GM23338 (cell line): ENCODE data around the gene ATP8B4. TPM values are rescaled to one million over a fixed set of nuclear protein-coding genes. Genes with fewer than 3 reads are reported as not detected.

Experiments used
- ATAC-seq: fragments of 200-7000 bp; cut with Tn5 transposase; 3 replicates; pipeline ENCODE4 v1.9.1; 2020
- DNase-seq: peaks from one replicate; pipeline ENCODE4 v3.0.0-alpha.2; 2015; ENCODE audit warnings: low spot score
- H2AFZ ChIP-seq: fragments of 200-600 bp; sonication (generic); 2 replicates; pipeline ENCODE4 v1.8.0; 2016; ENCODE audit warnings: antibody characterized with exemption, mild to moderate bottlenecking, moderate library complexity
- H3F3A ChIP-seq: fragments of 200-600 bp; sonication (generic); replicated peaks from 2 replicates; pipeline ENCODE4 v1.8.0; 2017; ENCODE audit warnings: antibody characterized with exemption, mixed run types, low read depth
- H3K27ac ChIP-seq: fragments of 200-600 bp; sonication (generic); 2 replicates; pipeline ENCODE4 v1.6.1; 2016; ENCODE audit warnings: low read depth
- H3K27me3 ChIP-seq: fragments of 200-600 bp; sonication (generic); 2 replicates; pipeline ENCODE4 v1.8.0; 2016; ENCODE audit warnings: mild to moderate bottlenecking, mixed run types, moderate library complexity; ENCODE audit not compliant: insufficient read depth
- H3K36me3 ChIP-seq: fragments of 200-600 bp; sonication (generic); 2 replicates; pipeline ENCODE4 v1.8.0; 2016; ENCODE audit warnings: mild to moderate bottlenecking; ENCODE audit not compliant: insufficient read depth
- H3K4me1 ChIP-seq: fragments of 200-600 bp; sonication (generic); 2 replicates; pipeline ENCODE4 v1.8.0; 2016; ENCODE audit warnings: mild to moderate bottlenecking, moderate library complexity; ENCODE audit not compliant: insufficient read depth
- H3K4me2 ChIP-seq: fragments of 200-600 bp; sonication (generic); 2 replicates; pipeline ENCODE4 v1.7.1; 2017; ENCODE audit warnings: mixed run types
- H3K4me3 ChIP-seq: fragments of 200-600 bp; sonication (generic); 2 replicates; pipeline ENCODE4 v1.6.1; 2016; ENCODE audit warnings: mixed run types
- H3K79me2 ChIP-seq: fragments of 200-600 bp; sonication (generic); replicated peaks from 2 replicates; pipeline ENCODE4 v1.8.0; 2017; ENCODE audit warnings: mild to moderate bottlenecking; ENCODE audit not compliant: insufficient read depth
- H3K9me2 ChIP-seq: fragments of 200-600 bp; sonication (generic); 2 replicates; pipeline ENCODE4 v1.8.0; 2017; ENCODE audit not compliant: insufficient read depth
- H4K20me1 ChIP-seq: fragments of 200-600 bp; sonication (generic); replicated peaks from 2 replicates; pipeline ENCODE4 v1.8.0; 2017; ENCODE audit warnings: mild to moderate bottlenecking; ENCODE audit not compliant: insufficient read depth
- H3K27ac Mint-ChIP-seq: 2 replicates; pipeline ENCODE4 v1.8.0; 2020; ENCODE audit warnings: inconsistent platforms, mild to moderate bottlenecking, moderate library complexity, mixed read lengths
- H3K27me3 Mint-ChIP-seq: 3 replicates; pipeline ENCODE4 v1.8.0; 2022; ENCODE audit warnings: low read depth, mild to moderate bottlenecking, moderate library complexity, mixed read lengths, inconsistent platforms; ENCODE audit not compliant: insufficient read depth, poor library complexity
- H3K36me3 Mint-ChIP-seq: 3 replicates; pipeline ENCODE4 v1.8.0; 2021; ENCODE audit warnings: low read depth, mild to moderate bottlenecking, inconsistent platforms, moderate library complexity, mixed read lengths
- H3K4me1 Mint-ChIP-seq: 3 replicates; pipeline ENCODE4 v1.8.0; 2020; ENCODE audit warnings: mild to moderate bottlenecking, inconsistent platforms, mixed read lengths
- H3K4me3 Mint-ChIP-seq: 3 replicates; pipeline ENCODE4 v1.8.0; 2021; ENCODE audit warnings: moderate library complexity, mild to moderate bottlenecking, inconsistent platforms, mixed read lengths
- H3K9me3 Mint-ChIP-seq: 3 replicates; pipeline ENCODE4 v1.8.0; 2020; ENCODE audit warnings: moderate library complexity, mild to moderate bottlenecking, inconsistent platforms, mixed read lengths
- CREB1 ChIP-seq: fragments of 250-450 bp; sonication (Bioruptor Pico); IDR thresholded peaks from 2 replicates; pipeline ENCODE4 v1.5.0; 2020; ENCODE audit warnings: low read depth, mild to moderate bottlenecking, moderate library complexity
- CTCF ChIP-seq, 2 experiments: fragments of 200-600 bp in 1 of 2; sonication (generic) in 1 of 2; conservative IDR thresholded peaks; 2 replicates each; pipeline versions ENCODE4 v1.5.1 to v1.6.1; 2016 to 2017; ENCODE audit warnings: antibody characterized with exemption in 2 of 2, low read depth in 2 of 2, mild to moderate bottlenecking in 2 of 2, moderate library complexity in 1 of 2
- ETS1 ChIP-seq: IDR thresholded peaks from 2 replicates; pipeline ENCODE4 v1.6.1; 2016; ENCODE audit warnings: antibody characterized with exemption
- EZH2 ChIP-seq: fragments of 200-600 bp; sonication (generic); IDR thresholded peaks from one replicate; pipeline ENCODE4 v1.8.0; 2017; ENCODE audit warnings: antibody characterized with exemption, mild to moderate bottlenecking, low read depth; ENCODE audit not compliant: unreplicated experiment
- EZH2phosphoT487 ChIP-seq: fragments of 200-600 bp; sonication (generic); IDR thresholded peaks from one replicate; pipeline ENCODE4 v1.8.1; 2018; ENCODE audit warnings: antibody characterized with exemption; ENCODE audit not compliant: unreplicated experiment
- JUNB ChIP-seq: IDR thresholded peaks from one replicate; pipeline ENCODE4 v1.6.1; 2016; ENCODE audit warnings: antibody characterized with exemption; ENCODE audit not compliant: unreplicated experiment
- NANOG ChIP-seq: IDR thresholded peaks from 2 replicates; pipeline ENCODE4 v1.6.1; 2016; ENCODE audit warnings: antibody characterized with exemption, borderline replicate concordance
- POLR2AphosphoS5 ChIP-seq: IDR thresholded peaks from 2 replicates; pipeline ENCODE4 v1.6.1; 2016; ENCODE audit warnings: antibody characterized with exemption, low read depth
- REST ChIP-seq: IDR thresholded peaks from one replicate; pipeline ENCODE4 v1.6.1; 2018; ENCODE audit warnings: antibody characterized with exemption; ENCODE audit not compliant: unreplicated experiment
- STAT1 ChIP-seq: IDR thresholded peaks from one replicate; pipeline ENCODE4 v1.6.1; 2016; ENCODE audit warnings: antibody characterized with exemption; ENCODE audit not compliant: unreplicated experiment
- ZNF114 ChIP-seq: fragments of 250-450 bp; sonication (Bioruptor Pico); IDR thresholded peaks from 2 replicates; pipeline ENCODE4 v1.5.0; 2020; ENCODE audit warnings: mild to moderate bottlenecking, moderate library complexity
- ZNF331 ChIP-seq: fragments of 250-450 bp; sonication (Bioruptor Pico); IDR thresholded peaks from 2 replicates; pipeline ENCODE4 v1.5.0; 2020; ENCODE audit warnings: low read depth, mild to moderate bottlenecking, moderate library complexity
- ZNF462 ChIP-seq: fragments of 250-450 bp; sonication (Bioruptor Pico); IDR thresholded peaks from 2 replicates; pipeline ENCODE4 v1.5.0; 2020; ENCODE audit warnings: mild to moderate bottlenecking, moderate library complexity
- polyA plus RNA-seq: library from polyadenylated mRNA; unstranded; fragments of >200 nt; fragmentation: Nextera tagmentation; extraction: Ambion mirVana; gene quantifications from 2 replicates; pipeline ENCODE4 v1.2.1, GENCODE V29; 2016
- total RNA-seq: library from RNA; depleted of rRNA; stranded (reverse); fragments of >200 nt; shearing (Covaris generic); gene quantifications from 2 replicates; pipeline ENCODE4 v1.2.3, GENCODE V29; 2014

ATP8B4 gene
- total and polyA plus RNA-seq, 2 experiments from 2014 or later = 0.24 TPM; not detected in 1

GRCh38 chr15:49815526-49815925 is 303.5 kb downstream of the ATP8B4 start:
- ATAC-seq (no peak), DNase-seq (no peak)
- Histone ChIP-seq H2AFZ (0 out of 2 replicates have a peak overlapping the region, but pooled peaks have one; percentile 3), H3K27me3 (no peaks in the 10 kb centered on the region), H4K20me1 (no peaks in the 10 kb centered on the region), H3K79me2 (no peaks in the 10 kb centered on the region), H3K9me2 (no peaks in the 10 kb centered on the region), H3K4me2 (no peak overlapping the region), H3K36me3 (no peaks in the 10 kb centered on the region), H3K4me3 (no peak overlapping the region), H3K27ac (no peak overlapping the region), H3K4me1 (no peaks in the 10 kb centered on the region), H3F3A (no peaks in the 10 kb centered on the region)
- Mint-ChIP-seq H3K27me3 (no peaks in the 10 kb centered on the region), H3K36me3 (no peaks in the 10 kb centered on the region), H3K4me3 (no peak overlapping the region), H3K9me3 (no peaks in the 10 kb centered on the region), H3K4me1 (no peaks in the 10 kb centered on the region), H3K27ac (no peak overlapping the region)
- no peak for TF ChIP-seq NANOG
- TF ChIP-seq REST = no peak
- no peak for TF ChIP-seq POLR2AphosphoS5
- TF ChIP-seq ZNF331 (CRISPR knock-in tag) = no peak
- TF ChIP-seq EZH2 = no peak
- no peak for TF ChIP-seq CTCF (conservative IDR thresholded peaks at IDR 0.05; ENCODE audit: low read depth in 2 of 2)
- no peak for TF ChIP-seq CREB1 (CRISPR knock-in tag)
- TF ChIP-seq JUNB = no peak
- no peak for TF ChIP-seq ZNF462 (CRISPR knock-in tag)
- no peak for TF ChIP-seq STAT1
- no peak for TF ChIP-seq ZNF114 (CRISPR knock-in tag)
- no peak for TF ChIP-seq EZH2phosphoT487
- TF ChIP-seq ETS1 = no peak
